IPS-NIHi11 (cell line): ENCODE results near the gene HPX.
A peak's percentile ranks its signal among the peaks of the same experiment; 100 is the strongest.

Experiments
- DNase-seq: peaks from one replicate; pipeline ENCODE4 v3.0.0; 2012; ENCODE audit warnings: mixed read lengths, low spot score

Gene HPX

GRCh38 chr11:6390718-6391469 lies 49.9 kb downstream of the HPX start:
- no peak for DNase-seq

GRCh38 chr11:6389905-6390717 lies 50.7 kb downstream of the HPX start, which contains the start of gene SMPD1:
TSS of gene SMPD1 (plus strand) at chr11:6390474. CDS start at chr11:6390599, 125 bp downstream.
- peak; percentile 95 for DNase-seq

GRCh38 chr11:6388748-6389147 lies 52.0 kb downstream of the HPX start:
- no peak for DNase-seq

- no peak for DNase-seq
Observed at GRCh38 chr11:6387811-6388599, 52.8 kb downstream of the HPX start.

GRCh38 chr11:6385046-6385777 lies 55.6 kb downstream of the HPX start:
- DNase-seq: no peak
